ENCODE measurements around the gene FN1. TPM values are rescaled to one million over a fixed set of nuclear protein-coding genes. Genes with fewer than 3 reads are reported as not detected.

FN1 gene
- total RNA-seq, 3 donors from 2014 or later, result 74.9 to 295 (median 102) TPM

DNA sequence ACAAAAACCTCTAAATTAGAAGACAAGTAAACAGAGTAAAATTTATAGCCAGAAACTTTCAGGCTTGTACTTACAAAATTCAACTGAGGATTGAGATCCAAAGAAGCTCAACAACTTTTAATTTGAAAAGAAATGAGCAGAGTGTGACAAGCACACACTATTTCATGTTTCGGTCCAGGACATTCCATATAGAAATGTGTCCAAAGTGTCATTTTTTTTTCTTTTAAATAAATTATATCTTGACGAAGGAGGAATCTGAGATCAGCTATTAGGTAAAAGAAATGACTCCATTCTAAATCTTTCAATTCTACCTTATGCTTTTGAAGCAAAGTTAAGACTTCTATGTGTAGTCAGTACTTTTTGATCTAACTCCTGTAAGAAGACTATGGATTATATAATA is 4.6 kb downstream of the FN1 start:
- no peak for DNase-seq (ENCODE audit: low spot score in 2 of 2)
- Histone ChIP-seq H3K27me3 (no peaks in the 10 kb centered on the region), H3K27ac (no peak overlapping the region), H3K4me3 (no peak overlapping the region), H3K9me3 (no peaks in the 10 kb centered on the region), H3K4me1 (no peaks in the 10 kb centered on the region), H3K36me3 (no peaks in the 10 kb centered on the region)
- TF ChIP-seq POLR2AphosphoS5 (IDR thresholded peaks at IDR 0.05) (no peak), POLR2A (IDR thresholded peaks at IDR 0.05) (no peak)
- TF ChIP-seq, protein P1, sequence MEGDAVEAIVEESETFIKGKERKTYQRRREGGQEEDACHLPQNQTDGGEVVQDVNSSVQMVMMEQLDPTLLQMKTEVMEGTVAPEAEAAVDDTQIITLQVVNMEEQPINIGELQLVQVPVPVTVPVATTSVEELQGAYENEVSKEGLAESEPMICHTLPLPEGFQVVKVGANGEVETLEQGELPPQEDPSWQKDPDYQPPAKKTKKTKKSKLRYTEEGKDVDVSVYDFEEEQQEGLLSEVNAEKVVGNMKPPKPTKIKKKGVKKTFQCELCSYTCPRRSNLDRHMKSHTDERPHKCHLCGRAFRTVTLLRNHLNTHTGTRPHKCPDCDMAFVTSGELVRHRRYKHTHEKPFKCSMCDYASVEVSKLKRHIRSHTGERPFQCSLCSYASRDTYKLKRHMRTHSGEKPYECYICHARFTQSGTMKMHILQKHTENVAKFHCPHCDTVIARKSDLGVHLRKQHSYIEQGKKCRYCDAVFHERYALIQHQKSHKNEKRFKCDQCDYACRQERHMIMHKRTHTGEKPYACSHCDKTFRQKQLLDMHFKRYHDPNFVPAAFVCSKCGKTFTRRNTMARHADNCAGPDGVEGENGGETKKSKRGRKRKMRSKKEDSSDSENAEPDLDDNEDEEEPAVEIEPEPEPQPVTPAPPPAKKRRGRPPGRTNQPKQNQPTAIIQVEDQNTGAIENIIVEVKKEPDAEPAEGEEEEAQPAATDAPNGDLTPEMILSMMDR (IDR thresholded peaks at IDR 0.05), result no peak
- intact Hi-C loops (cut with DNase I; ENCODE audit: low total_unique reads), result no loop called here

DNA sequence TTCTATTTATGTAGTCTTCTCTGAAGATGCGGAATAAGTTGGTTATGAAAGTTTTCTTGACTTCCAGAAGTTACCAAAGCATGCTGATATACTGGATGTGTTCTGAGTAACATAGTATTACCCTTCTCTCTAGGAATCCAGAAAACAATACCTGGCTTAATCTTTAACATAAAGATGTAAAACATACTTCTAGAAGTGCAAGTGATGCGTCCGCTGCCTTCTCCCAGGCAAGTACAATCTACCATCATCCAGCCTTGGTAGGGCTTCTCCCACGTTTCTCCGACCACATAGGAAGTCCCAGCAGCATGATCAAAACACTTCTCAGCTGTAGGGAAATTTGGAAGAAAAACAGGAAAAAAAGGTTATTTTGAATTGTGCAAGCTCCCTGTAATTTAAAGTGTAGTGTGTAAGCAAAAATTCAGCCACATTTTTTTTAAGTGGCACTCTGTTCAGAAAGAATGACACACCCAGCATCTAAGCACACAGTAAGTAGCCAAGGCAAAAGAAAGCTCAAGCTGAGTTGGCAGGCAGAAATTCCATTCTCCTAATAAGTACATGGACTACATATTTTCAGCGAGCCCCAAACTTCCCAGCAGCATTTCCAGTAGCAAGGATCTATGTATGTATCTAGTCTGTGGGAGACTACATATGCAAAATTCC is 5.2 kb downstream of the FN1 start:
- H3K9me3 ChIP-seq, result no peaks in the 10 kb centered on the region
- no peaks in the 10 kb centered on the region for H3K27me3 ChIP-seq
- TF ChIP-seq POLR2AphosphoS5 (IDR thresholded peaks at IDR 0.05) (no peak), POLR2A (IDR thresholded peaks at IDR 0.05) (no peak)
- TF ChIP-seq, protein P1 (IDR thresholded peaks at IDR 0.05), result no peak
- intact Hi-C loops (cut with DNase I; ENCODE audit: low total_unique reads), result no loop called here
- no peak overlapping the region for H3K4me3 ChIP-seq
- H3K4me1 ChIP-seq, result no peaks in the 10 kb centered on the region
- H3K36me3 ChIP-seq, result no peaks in the 10 kb centered on the region
- no peak overlapping the region for H3K27ac ChIP-seq
- no peak for DNase-seq (ENCODE audit: low spot score in 2 of 2)

DNA sequence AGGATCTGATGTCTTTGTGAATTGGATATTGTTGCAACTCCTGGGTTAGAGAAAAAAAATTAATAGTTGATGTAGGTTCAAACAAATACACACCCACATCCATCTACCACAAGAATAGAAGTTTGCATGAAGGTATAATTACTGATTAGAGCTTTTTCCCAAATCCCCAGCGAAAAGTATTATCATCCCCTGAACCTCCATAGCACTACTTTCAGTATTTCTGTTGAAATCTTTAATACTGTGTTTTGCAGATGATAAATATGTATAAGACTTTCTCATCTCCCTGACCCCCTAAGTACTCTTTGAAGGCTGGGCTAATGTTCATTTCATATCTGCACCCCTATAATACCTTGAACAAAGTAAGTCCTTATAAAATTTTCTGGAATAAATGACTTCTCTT is 6.4 kb downstream of the FN1 start:
- no peaks in the 10 kb centered on the region for H3K9me3 ChIP-seq
- TF ChIP-seq, protein P1 (IDR thresholded peaks at IDR 0.05), result no peak
- TF ChIP-seq POLR2A (IDR thresholded peaks at IDR 0.05) (no peak), POLR2AphosphoS5 (IDR thresholded peaks at IDR 0.05) (no peak)
- H3K36me3 ChIP-seq, result no peaks in the 10 kb centered on the region
- no peak overlapping the region for H3K27ac ChIP-seq
- H3K27me3 ChIP-seq, result no peaks in the 10 kb centered on the region
- intact Hi-C loops (cut with DNase I; ENCODE audit: low total_unique reads), result no loop called here
- DNase-seq (ENCODE audit: low spot score in 2 of 2), result no peak
- no peak overlapping the region for H3K4me3 ChIP-seq
- no peaks in the 10 kb centered on the region for H3K4me1 ChIP-seq

DNA sequence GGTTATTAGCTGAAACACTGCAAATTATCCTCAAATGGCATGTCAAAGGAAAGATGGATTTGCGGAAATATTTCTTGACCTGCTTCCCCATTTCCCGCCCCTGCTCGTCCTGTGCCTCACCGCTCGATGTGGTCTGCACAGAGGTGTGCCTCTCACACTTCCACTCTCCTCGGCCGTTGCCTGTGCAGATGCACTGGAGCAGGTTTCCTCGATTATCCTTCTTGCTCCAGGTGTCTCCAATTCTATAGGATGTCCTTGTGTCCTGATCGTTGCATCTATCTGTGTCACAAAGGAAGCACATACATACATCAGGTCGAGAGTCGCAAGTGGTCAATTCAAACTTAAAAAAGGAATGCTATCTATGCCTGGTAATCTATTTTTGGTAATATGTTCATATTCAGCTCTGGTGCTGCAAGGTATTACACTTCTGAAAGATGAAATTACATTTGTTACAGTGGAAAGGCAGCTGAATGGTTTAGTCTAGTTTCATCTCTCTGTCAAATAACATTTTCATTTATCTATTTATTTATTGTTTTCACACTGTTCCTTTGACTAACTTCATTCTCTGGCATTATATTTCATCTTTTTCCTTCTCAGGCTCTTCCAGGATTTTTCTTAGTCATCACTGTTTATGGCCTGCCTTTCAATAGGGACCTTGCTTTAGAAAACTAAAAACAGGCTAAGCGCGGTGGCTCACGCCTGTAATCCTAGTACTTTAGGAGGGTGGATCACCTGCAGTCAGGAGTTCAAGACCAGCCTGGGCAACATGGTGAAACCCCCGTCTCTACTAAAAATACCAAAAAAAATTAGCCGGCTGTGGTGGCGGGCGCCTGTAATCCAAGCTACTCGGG is 7.6 kb downstream of the FN1 start:
- Histone ChIP-seq H3K36me3 (no peaks in the 10 kb centered on the region), H3K27me3 (no peaks in the 10 kb centered on the region), H3K9me3 (no peaks in the 10 kb centered on the region), H3K4me1 (no peaks in the 10 kb centered on the region), H3K27ac (no peak overlapping the region), H3K4me3 (no peak overlapping the region)
- intact Hi-C loops (cut with DNase I; ENCODE audit: low total_unique reads), result no loop called here
- no peak for TF ChIP-seq POLR2AphosphoS5 (IDR thresholded peaks at IDR 0.05)
- TF ChIP-seq, protein P1 (IDR thresholded peaks at IDR 0.05), result no peak
- TF ChIP-seq POLR2A (IDR thresholded peaks at IDR 0.05), result no peak
- DNase-seq (ENCODE audit: low spot score in 2 of 2), result no peak

DNA sequence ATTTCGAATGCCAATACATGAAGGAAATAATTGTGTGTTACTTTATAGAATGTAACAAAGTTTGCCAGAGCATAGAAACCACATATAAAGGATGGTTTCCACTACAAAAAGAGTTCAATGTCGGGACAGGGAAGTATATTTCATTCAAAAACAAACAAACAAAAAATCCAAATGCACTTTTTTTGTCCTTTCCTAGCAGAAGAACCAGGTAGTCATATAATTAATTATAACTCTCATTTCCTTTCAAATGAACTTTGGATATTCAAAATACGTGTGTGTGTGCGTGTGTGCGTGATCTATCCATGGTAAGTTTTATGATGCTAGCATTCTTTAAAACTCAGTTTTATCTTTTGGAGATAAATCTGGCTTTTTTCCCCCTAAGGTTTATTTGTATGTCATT is 8.3 kb downstream of the FN1 start:
- TF ChIP-seq POLR2AphosphoS5 (IDR thresholded peaks at IDR 0.05) (no peak), POLR2A (IDR thresholded peaks at IDR 0.05) (no peak)
- TF ChIP-seq, protein P1 (IDR thresholded peaks at IDR 0.05), result no peak
- no peak overlapping the region for H3K4me3 ChIP-seq
- H3K27me3 ChIP-seq, result no peaks in the 10 kb centered on the region
- H3K4me1 ChIP-seq, result no peaks in the 10 kb centered on the region
- H3K36me3 ChIP-seq, result no peaks in the 10 kb centered on the region
- DNase-seq (ENCODE audit: low spot score in 2 of 2), result no peak
- no peaks in the 10 kb centered on the region for H3K9me3 ChIP-seq
- H3K27ac ChIP-seq, result no peak overlapping the region
- intact Hi-C loops (cut with DNase I; ENCODE audit: low total_unique reads), result no loop called here

All from breast epithelium (tissue), 4 donors.